ENCODE measurements around the gene HTR2B.
"Not testable (repeated sequence)": the region's sequence is repeated elsewhere in the genome, so short reads cannot be mapped to it uniquely, and the experiment has no call there.

HTR2B gene

DNA sequence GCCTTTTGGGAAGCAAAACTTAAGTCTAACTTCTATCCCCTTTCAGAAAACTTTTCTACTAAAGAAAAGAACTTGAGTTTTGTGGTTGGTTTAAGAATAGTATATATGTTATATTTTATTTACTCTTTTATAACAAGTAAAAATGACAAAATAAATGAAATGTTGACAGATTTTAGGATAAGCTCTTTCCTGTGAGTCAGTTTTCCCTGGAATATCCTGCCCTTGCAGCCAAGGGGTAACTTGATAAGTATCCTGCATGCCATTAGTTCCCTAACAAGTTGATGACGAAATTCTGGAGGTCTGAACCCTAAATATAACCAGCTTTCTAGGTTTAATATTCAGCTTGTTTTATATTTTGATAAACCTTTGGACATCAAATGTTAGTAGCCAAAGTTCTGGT, 7.3 kb upstream of the HTR2B start:
- no peak for DNase-seq

DNA sequence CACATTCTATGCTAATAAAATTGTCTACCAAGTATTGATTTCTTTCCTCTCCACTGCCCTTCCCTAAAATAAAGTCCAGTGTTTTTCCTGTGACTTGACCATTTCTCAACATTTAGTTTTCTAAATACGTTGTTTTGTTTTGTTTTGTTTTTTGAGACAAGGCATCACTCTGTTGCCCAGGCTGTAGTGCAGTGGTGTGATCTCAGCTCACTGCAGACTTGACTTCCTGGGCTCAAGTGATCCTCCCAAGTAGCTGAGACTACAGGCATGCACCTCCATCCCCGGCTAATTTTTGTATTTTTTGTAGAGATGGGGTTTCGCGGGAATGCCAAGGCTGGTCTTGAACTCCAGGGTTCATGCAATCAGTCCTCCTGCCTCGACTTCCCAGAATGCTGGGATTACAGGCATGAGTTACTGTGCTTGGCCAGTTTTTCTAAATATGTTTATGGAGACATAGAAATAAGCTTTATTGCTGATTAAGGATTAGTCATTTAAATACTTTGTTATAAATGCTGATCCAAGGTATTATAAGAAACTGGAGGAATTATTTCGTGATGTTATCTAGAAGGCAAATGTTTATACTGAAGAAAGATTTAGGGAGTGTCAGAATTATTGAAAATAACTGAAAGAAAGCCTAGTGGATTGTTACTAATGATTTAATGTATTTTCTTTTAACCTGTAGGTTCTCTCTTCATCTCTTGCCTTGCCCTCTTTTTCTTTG, 5.7 kb upstream of the HTR2B start:
- DNase-seq, result no peak

DNA sequence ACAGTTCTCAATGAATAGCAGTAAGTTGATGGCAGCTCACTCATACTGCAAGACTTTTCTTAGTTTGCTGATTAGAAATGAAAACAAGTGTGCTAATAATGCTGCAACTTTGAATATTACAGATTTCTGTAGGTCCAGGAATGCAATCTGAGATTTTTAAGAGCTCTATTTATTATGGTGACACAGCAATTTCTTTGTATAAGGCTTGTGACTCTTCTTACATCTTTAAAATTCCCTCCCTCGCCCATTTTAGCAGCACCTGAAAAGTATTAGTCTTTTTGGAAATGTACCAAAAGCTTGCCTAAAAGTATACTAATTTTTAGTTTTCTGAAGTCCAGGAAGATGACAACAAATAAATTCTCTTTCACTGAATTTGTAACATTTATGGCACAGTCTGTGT, 4.4 kb upstream of the HTR2B start:
- no peak for DNase-seq

DNA sequence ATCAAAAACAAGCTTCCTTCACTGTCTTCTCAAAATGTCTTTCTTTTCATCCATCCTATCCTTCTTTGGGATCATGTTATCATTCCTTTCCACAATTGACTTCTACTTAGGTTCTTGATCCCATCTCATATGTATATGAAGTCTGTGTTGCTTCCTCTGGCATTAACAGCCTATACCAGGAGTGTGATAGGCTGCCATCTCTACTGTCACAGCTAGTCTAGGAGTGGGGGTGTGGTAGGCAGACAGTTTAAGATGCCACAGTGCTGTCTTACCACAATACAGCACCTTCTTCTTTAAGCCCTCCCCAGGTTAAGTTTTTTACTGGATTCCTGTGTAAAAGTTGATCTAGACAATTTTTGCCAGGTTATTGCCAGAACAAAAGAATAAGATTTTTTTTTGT, 3.7 kb upstream of the HTR2B start:
- DNase-seq, result no peak

DNA sequence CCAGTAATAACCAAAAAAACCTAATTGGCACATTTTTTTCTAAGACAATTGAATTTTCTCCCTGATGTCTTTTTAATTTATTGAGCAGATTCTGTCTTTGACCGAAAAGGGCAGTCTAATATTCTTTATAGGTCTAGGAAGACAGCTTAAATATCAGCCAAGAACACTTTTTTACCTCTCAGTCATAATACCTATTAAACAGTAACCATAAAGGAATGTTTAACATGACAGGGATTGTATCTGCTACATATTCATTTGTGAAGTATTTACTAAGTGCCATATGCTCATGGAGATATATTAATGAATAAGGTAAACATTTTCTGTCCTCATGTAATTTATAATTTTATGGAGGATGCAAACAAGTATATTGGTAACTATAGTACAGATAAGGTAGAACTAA, 3.1 kb upstream of the HTR2B start:
- no peak for DNase-seq

DNA sequence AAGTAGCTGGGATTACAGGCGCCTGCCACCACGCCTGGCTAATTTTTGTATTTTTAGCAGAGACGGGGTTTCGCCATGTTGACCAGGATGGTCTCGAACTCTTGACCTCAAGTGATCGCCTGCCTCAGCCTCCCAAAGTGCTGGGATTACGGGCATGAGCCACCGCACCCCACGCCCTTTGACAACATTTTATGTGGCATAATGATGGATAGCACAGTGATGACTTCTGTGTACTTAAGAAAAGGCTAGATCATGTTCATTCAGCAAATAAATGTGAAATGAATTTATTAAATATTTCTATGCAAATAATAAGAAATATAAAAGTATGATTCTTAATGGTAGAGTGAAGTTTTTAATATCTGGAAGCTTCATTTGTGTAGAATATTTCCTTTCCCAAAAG, 2.6 kb upstream of the HTR2B start:
- no peak for DNase-seq

- no peak for DNase-seq
These were observed 1.3 kb upstream of the HTR2B start for GRCh38 chr2:231126123-231126522.

- no peak for DNase-seq
These were observed 1.4 kb downstream of the HTR2B start for GRCh38 chr2:231123362-231123898.

DNA sequence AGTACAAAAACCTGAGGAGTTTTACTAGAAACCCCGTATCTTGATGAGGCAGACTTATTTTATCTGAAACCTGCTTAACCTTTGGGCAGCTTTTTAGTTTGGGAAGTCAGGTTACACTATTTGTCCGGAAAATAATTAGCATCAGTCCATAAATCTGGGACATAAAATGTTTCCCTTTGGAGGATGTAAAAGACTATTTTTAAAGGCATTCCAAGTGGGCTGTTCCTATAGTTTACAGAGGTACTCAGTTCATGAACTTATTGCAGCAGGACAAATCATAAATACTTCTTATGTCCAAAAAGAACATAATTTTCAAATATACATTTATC, 6.3 kb downstream of the HTR2B start:
- no peak for DNase-seq

DNA sequence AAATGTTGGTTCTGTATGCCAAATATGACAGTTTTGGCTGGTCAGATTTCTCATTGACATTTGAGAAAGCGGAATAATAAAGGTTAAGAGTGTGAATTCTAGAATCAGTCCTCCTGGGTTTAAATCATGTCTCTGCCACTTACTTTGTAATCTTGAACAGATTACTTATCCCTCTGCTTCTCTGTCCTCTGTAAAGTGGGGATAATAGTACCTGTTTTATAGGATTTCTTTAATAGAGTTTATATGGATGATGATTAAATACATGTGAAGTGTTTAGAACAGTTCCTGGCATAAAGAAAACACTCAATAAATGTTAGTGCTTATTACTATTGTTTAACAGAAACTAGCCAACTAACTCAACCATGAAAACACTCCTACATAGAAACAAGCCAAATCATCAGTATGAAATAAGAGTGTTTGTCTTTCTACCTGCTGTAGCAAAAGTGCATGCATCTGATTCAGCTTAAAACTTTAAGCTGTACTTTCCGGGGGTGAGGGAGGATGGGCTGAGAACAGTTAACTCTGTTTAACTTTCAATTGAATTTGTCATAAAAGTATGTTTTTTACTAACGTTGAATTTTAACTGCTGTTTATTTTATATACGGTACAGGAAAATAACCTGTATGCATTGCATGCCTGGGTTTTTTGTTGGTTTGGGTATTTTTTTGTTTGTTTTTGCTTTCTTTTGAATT, 6.8 kb downstream of the HTR2B start:
- DNase-seq, result no peak

- DNase-seq, result no peak
These were observed 7.7 kb downstream of the HTR2B start for GRCh38 chr2:231117148-231117547.

DNA sequence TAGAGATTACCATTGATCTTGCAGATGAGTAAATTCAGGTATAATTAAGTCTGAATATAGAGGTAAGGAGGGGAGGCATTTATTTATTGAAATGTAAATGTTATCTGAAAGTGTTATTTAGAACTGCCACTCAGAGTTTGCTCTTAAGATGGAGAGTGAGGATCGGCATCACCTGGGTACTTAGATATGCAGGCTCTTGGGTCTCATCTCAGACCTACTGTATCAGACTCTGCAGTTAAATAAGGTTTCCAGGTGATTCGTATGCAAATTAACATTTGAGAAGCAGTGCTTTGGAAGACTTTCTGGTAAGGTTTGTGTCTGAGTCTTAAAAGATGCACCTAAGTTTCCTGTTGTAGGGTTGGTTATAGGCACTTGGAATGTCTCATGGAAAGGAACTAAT, 9.2 kb downstream of the HTR2B start:
- DNase-seq, result no peak

DNA sequence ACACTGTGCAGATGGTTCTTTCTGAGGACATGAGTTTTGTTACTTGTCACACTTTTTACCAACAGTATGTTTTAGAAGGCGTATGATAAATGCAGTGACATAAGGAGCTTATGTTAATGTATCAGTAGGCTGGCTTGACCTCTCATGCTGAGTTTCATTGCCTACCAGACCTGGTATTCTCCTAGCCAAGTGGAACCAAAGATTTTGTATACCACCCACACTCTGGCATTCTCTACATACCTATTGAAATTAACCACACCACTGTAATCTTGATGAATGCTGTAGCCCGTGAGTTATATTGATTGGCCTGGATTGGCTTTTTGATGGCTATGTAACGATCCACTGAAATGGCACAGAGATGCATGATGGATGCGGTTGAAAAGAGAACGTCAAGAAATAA, 11.4 kb downstream of the HTR2B start:
- no peak for DNase-seq

GRCh38 chr2:231111987-231112386, 12.9 kb downstream of the HTR2B start:
- no peak for DNase-seq

- no peak for DNase-seq
These were observed 14.3 kb downstream of the HTR2B start for GRCh38 chr2:231110551-231110950.

GRCh38 chr2:231104115-231104713, 20.6 kb downstream of the HTR2B start:
- DNase-seq, result no peak

DNA sequence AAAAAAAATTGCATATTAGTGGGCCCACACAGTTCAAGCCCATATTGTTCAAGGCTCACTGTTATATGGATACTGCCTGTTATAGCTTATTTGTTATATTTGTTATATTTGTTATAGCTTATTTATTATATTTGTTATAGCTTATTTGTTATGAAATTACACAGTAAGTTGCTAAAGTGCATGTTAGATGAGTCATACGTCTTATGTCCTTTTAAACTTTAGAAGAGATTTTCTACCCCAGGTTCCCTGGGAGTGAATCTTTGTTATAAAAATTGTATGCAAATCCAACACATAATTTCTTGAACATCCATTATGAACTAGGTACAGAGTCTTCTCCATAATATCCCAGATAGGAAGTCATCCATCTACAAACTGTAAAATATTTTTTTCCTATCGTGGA, 22.1 kb downstream of the HTR2B start:
- no peak for DNase-seq

- no peak for DNase-seq
These were observed 23.9 kb downstream of the HTR2B start for GRCh38 chr2:231100990-231101389.

- not testable (repeated sequence) for DNase-seq
These were observed 24.5 kb downstream of the HTR2B start for GRCh38 chr2:231100321-231100720.

- DNase-seq, result no peak
These were observed 24.9 kb downstream of the HTR2B start for GRCh38 chr2:231099918-231100317.

DNA sequence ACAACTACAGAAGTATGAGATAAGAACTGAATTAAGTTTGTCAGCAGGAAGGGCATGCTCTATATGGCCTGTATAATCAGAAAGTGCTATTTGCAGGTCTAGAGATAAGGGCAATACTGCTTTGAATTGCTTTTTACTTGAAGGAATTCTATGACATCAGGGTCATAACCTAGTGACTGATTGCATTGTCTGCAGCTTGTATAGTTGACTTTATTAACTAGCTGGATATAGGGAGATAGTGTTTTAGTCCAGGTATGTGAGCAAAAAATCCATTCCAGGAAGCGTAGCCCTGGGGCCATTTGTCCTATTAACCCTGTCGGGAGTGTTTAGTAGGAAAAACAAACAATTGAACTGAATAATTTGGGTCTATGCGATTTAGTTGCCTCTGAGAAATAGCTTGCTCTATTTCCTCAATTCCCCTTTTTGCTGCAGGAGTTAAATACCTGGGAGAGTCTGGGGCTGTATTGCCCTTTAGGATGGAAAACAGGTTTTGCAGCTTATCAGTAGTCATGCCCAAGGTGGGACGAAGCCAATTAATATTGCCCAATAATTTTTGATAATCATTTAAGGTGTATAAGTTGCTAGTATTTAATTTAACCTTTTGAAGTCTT, 30.0 kb downstream of the HTR2B start:
- DNase-seq, result no peak

DNA sequence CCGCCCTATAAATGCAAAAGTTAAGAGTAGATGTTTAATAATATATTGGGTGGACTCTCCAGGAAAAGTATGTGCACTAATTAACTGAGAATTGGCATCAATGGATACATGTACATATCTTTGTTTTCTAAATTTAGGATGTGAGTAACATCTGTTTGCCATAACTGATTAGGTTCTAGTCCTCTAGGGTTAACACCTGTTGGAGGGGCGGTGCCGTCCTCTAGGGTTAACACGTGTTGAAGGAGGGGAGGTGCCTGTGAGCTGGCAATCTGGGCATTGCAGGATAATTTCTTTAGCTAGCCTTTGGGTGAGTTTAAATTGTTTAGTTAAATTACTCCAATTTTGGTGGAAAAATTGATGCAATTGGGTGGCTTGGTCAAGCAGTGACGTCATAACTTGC, 30.9 kb downstream of the HTR2B start:
- no peak for DNase-seq

DNA sequence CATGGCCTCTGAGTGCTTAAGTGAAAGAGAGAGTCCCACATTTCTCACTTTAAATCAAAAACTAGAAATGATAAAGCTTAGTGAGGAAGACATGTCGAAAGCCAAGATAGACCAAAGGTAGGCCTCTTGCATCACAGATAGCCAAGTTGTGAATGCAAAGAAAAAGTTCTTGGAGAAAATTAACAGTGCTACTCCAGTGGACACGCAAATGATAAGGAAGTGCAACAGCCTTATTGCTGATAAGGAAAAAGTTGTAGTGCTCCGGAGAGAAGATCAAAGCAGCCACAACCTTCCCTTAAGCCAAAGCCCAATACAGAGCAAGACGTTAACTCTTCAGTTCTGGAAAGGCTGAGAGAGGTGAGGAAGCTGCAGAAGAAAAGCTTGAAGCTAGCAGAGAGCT, 36.1 kb downstream of the HTR2B start:
- DNase-seq, result no peak

DNA sequence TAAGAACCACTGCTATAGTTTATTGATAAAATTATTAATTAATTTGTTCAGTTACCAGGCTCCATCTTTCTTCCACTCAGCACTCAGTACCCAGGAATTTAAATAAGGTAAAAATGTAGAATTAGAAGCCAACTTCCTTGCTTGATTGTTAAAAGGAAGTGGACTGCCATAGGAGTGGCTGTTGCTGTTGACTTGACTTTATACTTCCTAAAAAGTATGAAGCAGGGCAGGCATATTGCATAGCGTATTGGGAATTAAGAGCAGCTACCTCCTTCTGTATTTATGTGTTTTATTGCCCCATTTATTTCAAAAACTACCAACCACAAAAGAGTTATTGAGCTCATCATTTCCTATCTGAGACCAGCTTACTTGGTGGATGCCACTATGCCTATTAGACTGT, 40.3 kb downstream of the HTR2B start:
- DNase-seq, result no peak
